H1 (cell line): ENCODE measurements around the gene ADORA1. TPM values are rescaled to one million over a fixed set of nuclear protein-coding genes. Genes with fewer than 3 reads are reported as not detected.

Experiments
- CTCF ChIA-PET: fragments of 300-600 bp; sonication (Branson Sonifier 250); formaldehyde crosslinking; loops from one replicate; lab custom pipeline; 2021; ENCODE audit not compliant: partially characterized antibody; lab: Charles Lee
- POLR2A ChIA-PET: fragments of 300-600 bp; sonication (Branson Sonifier 250); formaldehyde crosslinking; loops from one replicate; lab custom pipeline; 2021; ENCODE audit warnings: inconsistent platforms; ENCODE audit not compliant: partially characterized antibody; lab: Charles Lee
- DNase-seq, 2 experiments: peaks; one replicate each; pipeline versions ENCODE4 v3.0.0 to v3.0.0-alpha.2; 2010 to 2022; ENCODE audit warnings: low spot score in 2 of 2, low read depth in 1 of 2, mixed read lengths in 1 of 2
- FAIRE-seq: peaks from 2 replicates; lab custom pipeline; 2011; peaks lifted over from hg19 to GRCh38; lab: Jason Lieb, UNC
- H2AFZ ChIP-seq: 2 replicates; pipeline ENCODE4 v1.8.1; 2012; ENCODE audit warnings: low read length, inconsistent platforms
- H2AK5ac ChIP-seq: 2 replicates; pipeline ENCODE4 v1.6.1; 2013; ENCODE audit warnings: low read depth, low read length
- H2BK120ac ChIP-seq: replicated peaks from 2 replicates; pipeline ENCODE3; 2013; ENCODE audit warnings: low read depth, low read length, inconsistent platforms
- H2BK12ac ChIP-seq: 2 replicates; pipeline ENCODE4 v1.6.1; 2013; ENCODE audit warnings: low read depth, low read length
- H2BK15ac ChIP-seq: 2 replicates; pipeline ENCODE4 v1.6.1; 2013; ENCODE audit warnings: low read length
- H2BK20ac ChIP-seq: 2 replicates; pipeline ENCODE4 v1.6.1; 2013; ENCODE audit warnings: low read length
- H2BK5ac ChIP-seq: 2 replicates; pipeline ENCODE4 v1.6.1; 2013; ENCODE audit warnings: low read depth, low read length
- H3K14ac ChIP-seq: 2 replicates; pipeline ENCODE4 v1.6.1; 2013; ENCODE audit warnings: inconsistent platforms; ENCODE audit not compliant: insufficient read length
- H3K18ac ChIP-seq: 2 replicates; pipeline ENCODE4 v1.6.1; 2013; ENCODE audit warnings: low read length; ENCODE audit errors: extremely low read depth
- H3K23ac ChIP-seq: 2 replicates; pipeline ENCODE4 v1.6.1; 2013; ENCODE audit warnings: inconsistent platforms; ENCODE audit not compliant: insufficient read length
- H3K23me2 ChIP-seq: 2 replicates; pipeline ENCODE4 v1.6.1; 2013; ENCODE audit warnings: low read depth, low read length
- H3K27ac ChIP-seq: 2 replicates; pipeline ENCODE4 v1.6.1; 2011; ENCODE audit warnings: low read depth, low read length, inconsistent platforms
- H3K27me3 ChIP-seq, 4 experiments: replicated peaks in 1 of 4; 1 replicate in 1 of 4; 2 replicates in 3 of 4; pipeline versions ENCODE4 v1.6.1 to v1.8.1; 2011 to 2013; ENCODE audit warnings: low read length in 3 of 4, mild to moderate bottlenecking in 3 of 4, inconsistent platforms in 2 of 4, mixed read lengths in 2 of 4, moderate library complexity in 1 of 4; ENCODE audit not compliant: control insufficient read depth in 3 of 4, insufficient read depth in 3 of 4; ENCODE audit errors: extremely low read depth in 1 of 4
- H3K36me3 ChIP-seq, 4 experiments: 2 replicates each; pipeline versions ENCODE4 v1.6.1 to v1.8.1; 2011 to 2013; ENCODE audit warnings: mild to moderate bottlenecking in 4 of 4, low read length in 3 of 4, moderate library complexity in 2 of 4, control low read depth in 1 of 4, inconsistent platforms in 1 of 4; ENCODE audit not compliant: insufficient read depth in 4 of 4, control insufficient read depth in 2 of 4
- H3K4ac ChIP-seq: replicated peaks from 2 replicates; pipeline ENCODE3; 2013; ENCODE audit warnings: low read length, low read depth, mixed read lengths, inconsistent platforms; ENCODE audit not compliant: insufficient read length
- H3K4me1 ChIP-seq, 4 experiments: replicated peaks in 1 of 4; 1 replicate in 1 of 4; 2 replicates in 3 of 4; pipeline versions ENCODE4 v1.6.1 to v1.8.1; 2011 to 2013; ENCODE audit warnings: low read length in 3 of 4, inconsistent platforms in 2 of 4, mixed read lengths in 1 of 4; ENCODE audit not compliant: insufficient read depth in 4 of 4, control insufficient read depth in 3 of 4
- H3K4me2 ChIP-seq, 2 experiments: 2 replicates each; pipeline versions ENCODE4 v1.6.1 to v1.8.1; 2011 to 2013; ENCODE audit warnings: low read depth in 2 of 2, low read length in 2 of 2, control low read depth in 1 of 2, inconsistent platforms in 1 of 2, mild to moderate bottlenecking in 1 of 2; ENCODE audit not compliant: insufficient read depth in 1 of 2
- H3K4me3 ChIP-seq, 4 experiments: fragments of 200-600, 300-600 bp in 1 of 4; sonication (generic), shearing (Covaris generic), sonication (Bioruptor Twin) in 1 of 4; 2 replicates each; pipeline versions ENCODE4 v1.5.1 to v1.8.1; 2011 to 2016; ENCODE audit warnings: low read length in 4 of 4, low read depth in 3 of 4, control low read depth in 2 of 4, inconsistent platforms in 2 of 4, mild to moderate bottlenecking in 2 of 4, mixed read lengths in 1 of 4, moderate library complexity in 1 of 4; ENCODE audit not compliant: insufficient read depth in 2 of 4; ENCODE audit errors: extremely low read depth in 1 of 4
- H3K56ac ChIP-seq: replicated peaks from 2 replicates; pipeline ENCODE3; 2013; ENCODE audit warnings: low read depth, mild to moderate bottlenecking, mixed read lengths, low read length, inconsistent platforms; ENCODE audit not compliant: insufficient read length
- H3K79me1 ChIP-seq: 2 replicates; pipeline ENCODE4 v1.6.1; 2013; ENCODE audit warnings: low read depth, low read length, control low read depth
- H3K79me2 ChIP-seq, 2 experiments: 2 replicates each; pipeline versions ENCODE4 v1.6.1 to v1.8.1; 2012 to 2013; ENCODE audit warnings: low read length in 2 of 2, mild to moderate bottlenecking in 2 of 2, inconsistent platforms in 1 of 2; ENCODE audit not compliant: insufficient read depth in 2 of 2, control insufficient read depth in 1 of 2
- H3K9ac ChIP-seq, 4 experiments: replicated peaks in 1 of 4; 1 replicate in 1 of 4; 2 replicates in 3 of 4; pipeline versions ENCODE4 v1.6.1 to v1.8.1; 2011 to 2013; ENCODE audit warnings: low read depth in 3 of 4, low read length in 3 of 4, control low read depth in 2 of 4, mild to moderate bottlenecking in 2 of 4, moderate library complexity in 2 of 4, inconsistent platforms in 1 of 4; ENCODE audit errors: extremely low read depth in 1 of 4
- H3K9me3 ChIP-seq, 2 experiments: 2 replicates each; pipeline versions ENCODE4 v1.6.1 to v1.8.1; 2012 to 2013; ENCODE audit warnings: mild to moderate bottlenecking in 2 of 2, moderate library complexity in 2 of 2, control low read depth in 1 of 2, inconsistent platforms in 1 of 2, low read depth in 1 of 2, low read length in 1 of 2, mixed read lengths in 1 of 2; ENCODE audit not compliant: insufficient read depth in 2 of 2
- H4K20me1 ChIP-seq, 2 experiments: replicated peaks in 1 of 2; 2 replicates each; pipeline versions ENCODE3 to v1.8.1; 2011 to 2013; ENCODE audit warnings: inconsistent platforms in 2 of 2, low read length in 2 of 2, mild to moderate bottlenecking in 1 of 2; ENCODE audit not compliant: insufficient read depth in 2 of 2, control insufficient read depth in 1 of 2
- H4K5ac ChIP-seq: 2 replicates; pipeline ENCODE4 v1.6.1; 2013; ENCODE audit warnings: low read length, low read depth, mixed read lengths, inconsistent platforms; ENCODE audit not compliant: insufficient read length
- H4K8ac ChIP-seq: 2 replicates; pipeline ENCODE4 v1.8.0; 2013; ENCODE audit warnings: mild to moderate bottlenecking, moderate library complexity, low read length, inconsistent platforms; ENCODE audit not compliant: insufficient read depth; ENCODE audit errors: extremely low read depth
- H4K91ac ChIP-seq: replicated peaks from 2 replicates; pipeline ENCODE3; 2013; ENCODE audit warnings: low read length, mixed read lengths, inconsistent platforms; ENCODE audit not compliant: insufficient read length
- CEBPB ChIP-seq: IDR thresholded peaks from 2 replicates; pipeline ENCODE4 v1.6.1; 2012; ENCODE audit warnings: low read depth, low read length
- KDM1A ChIP-seq: fragments of 200-600, 300-600 bp; sonication (generic); IDR thresholded peaks from 2 replicates; pipeline ENCODE4 v1.7.1; 2016; ENCODE audit warnings: mild to moderate bottlenecking, low read length, borderline replicate concordance
- NANOG ChIP-seq: IDR thresholded peaks from 2 replicates; pipeline ENCODE4 v1.6.1; 2011; ENCODE audit warnings: low read length, low read depth, mild to moderate bottlenecking, inconsistent platforms; ENCODE audit not compliant: insufficient read depth, poor library complexity, severe bottlenecking
- NRF1 ChIP-seq: IDR thresholded peaks from 2 replicates; pipeline ENCODE4 v1.6.1; 2011; ENCODE audit warnings: mild to moderate bottlenecking, low read depth, low read length, improper control_type of control experiment
- RAD21 ChIP-seq, 2 experiments: IDR thresholded peaks in 1 of 2; conservative IDR thresholded peaks in 1 of 2; 2 replicates each; pipeline ENCODE4 v1.6.1; 2011; ENCODE audit warnings: low read depth in 2 of 2, low read length in 2 of 2, improper control_type of control experiment in 1 of 2, inconsistent platforms in 1 of 2, mild to moderate bottlenecking in 1 of 2, moderate library complexity in 1 of 2
- RNF2 ChIP-seq: fragments of 200-900, 300-1000 bp; sonication (generic); IDR thresholded peaks from 2 replicates; pipeline ENCODE4 v1.7.1; 2016; ENCODE audit warnings: borderline replicate concordance, low read depth, mild to moderate bottlenecking, antibody characterized with exemption, low read length; ENCODE audit not compliant: poor library complexity, severe bottlenecking; ENCODE audit errors: missing control alignments
- SIN3A ChIP-seq, 2 experiments: IDR thresholded peaks in 1 of 2; conservative IDR thresholded peaks in 1 of 2; 2 replicates each; pipeline ENCODE4 v1.6.1; 2011 to 2012; ENCODE audit warnings: low read length in 2 of 2, improper control_type of control experiment in 1 of 2, low read depth in 1 of 2, mild to moderate bottlenecking in 1 of 2
- SP4 ChIP-seq: IDR thresholded peaks from 2 replicates; pipeline ENCODE4 v1.6.1; 2012; ENCODE audit warnings: low read length, inconsistent platforms
- SUZ12 ChIP-seq: fragments of 200-600 bp; sonication (generic); IDR thresholded peaks from 2 replicates; pipeline ENCODE4 v1.6.1; 2012; ENCODE audit warnings: mild to moderate bottlenecking, inconsistent platforms, low read length, moderate library complexity, mixed read lengths
- TCF12 ChIP-seq: IDR thresholded peaks from 2 replicates; pipeline ENCODE4 v1.6.1; 2011; ENCODE audit warnings: low read depth, mild to moderate bottlenecking, low read length
- WGBS, 2 experiments: shearing (Covaris generic) in 1 of 2; methylation state at CpG; one replicate each; pipeline versions ENCODE4 v1.1.6 to v1.1.7; 2013 to 2015; ENCODE audit warnings: low lambda C conversion rate in 2 of 2, mixed read lengths in 2 of 2, inconsistent platforms in 1 of 2, low coverage in 1 of 2, missing lambda C conversion rate in 1 of 2; ENCODE audit not compliant: insufficient replicate concordance in 2 of 2, insufficient coverage in 1 of 2, insufficient read length in 1 of 2; ENCODE audit errors: extremely low coverage in 1 of 2, missing lambda C conversion rate in 1 of 2; 5-methylcytosine and 5-hydroxymethylcytosine counted together
- polyA plus RNA-seq, 7 experiments: library from polyadenylated mRNA; depleted of rRNA in 3 of 7; stranded (reverse) in 5 of 7; unstranded in 2 of 7; fragments of >200 nt in 5 of 7; fragments of 200-250 nt in 2 of 7; gene quantifications; 1 replicate in 5 of 7; 2 replicates in 1 of 7; 4 replicates in 1 of 7; pipeline versions ENCODE4 v1.2.1 to v1.2.3, GENCODE V29; 2011 to 2013; ENCODE audit warnings: missing spikeins in 2 of 7, mixed read lengths in 2 of 7
- total RNA-seq: library from RNA; stranded (reverse); fragmentation: NEBNext Ultra II Directional; extraction: Animal tissue kit (Norgen Biotek cat#: 25700); gene quantifications from 2 replicates; pipeline ENCODE4 v1.2.1, GENCODE V29; 2021

Gene ADORA1
- total and polyA plus RNA-seq, 2 of the 8 experiments (the other 6 are each of a cell fraction or from before 2014, with no cell fraction given) = 3.3 to 6.7 TPM

DNA sequence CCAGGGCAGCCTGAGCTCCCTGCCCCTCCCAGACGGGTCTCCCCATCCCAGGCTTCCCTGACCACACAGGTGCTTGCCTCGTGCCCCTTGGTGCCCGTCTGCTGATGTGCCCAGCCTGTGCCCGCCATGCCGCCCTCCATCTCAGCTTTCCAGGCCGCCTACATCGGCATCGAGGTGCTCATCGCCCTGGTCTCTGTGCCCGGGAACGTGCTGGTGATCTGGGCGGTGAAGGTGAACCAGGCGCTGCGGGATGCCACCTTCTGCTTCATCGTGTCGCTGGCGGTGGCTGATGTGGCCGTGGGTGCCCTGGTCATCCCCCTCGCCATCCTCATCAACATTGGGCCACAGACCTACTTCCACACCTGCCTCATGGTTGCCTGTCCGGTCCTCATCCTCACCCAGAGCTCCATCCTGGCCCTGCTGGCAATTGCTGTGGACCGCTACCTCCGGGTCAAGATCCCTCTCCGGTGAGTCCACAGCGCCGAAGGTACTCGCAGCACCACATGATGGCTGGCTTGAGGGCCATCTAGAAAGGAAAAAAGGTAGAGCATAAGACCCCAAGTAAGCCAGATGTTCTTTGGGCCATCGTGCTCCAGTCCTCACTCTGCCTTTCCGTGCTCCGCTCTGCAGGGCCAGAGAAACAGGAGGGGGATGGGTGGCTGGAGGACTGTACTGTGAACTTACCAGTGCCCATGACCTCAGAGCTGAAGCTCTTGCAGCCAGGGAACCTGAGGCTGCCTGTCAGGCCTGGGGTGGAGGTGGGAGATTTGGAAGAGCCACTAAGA is 1.4 kb downstream of the ADORA1 start:
- Histone ChIP-seq H3K4me1 (peaks cover 3 to 28% (median 16%) of the 10 kb centered on the region in 4 experiments), H2BK15ac (peak overlapping the region; percentile 97; the same call in 1 of the 2 replicates), H2BK20ac (no peak overlapping the region), H3K4ac (no peak overlapping the region), H4K91ac (peak overlapping the region; percentile 20), H2BK120ac (no peak overlapping the region), H4K5ac (no peak overlapping the region), H3K9me3 (no peaks in the 10 kb centered on the region), H3K56ac (no peak overlapping the region), H2AFZ (peak overlapping the region; percentile 80; the same call in 1 of the 2 replicates), H2BK12ac (peak overlapping the region; percentile 71; the same call in 1 of the 2 replicates), H3K9ac (no peak overlapping the region; a peak in 1 of 7 replicates), H3K18ac (no peak overlapping the region), H3K23ac (no peak overlapping the region), H3K23me2 (peaks cover 2% of the 10 kb centered on the region; the same call in 1 of the 2 replicates), H3K27ac (no peak overlapping the region), H3K27me3 (peaks cover 5 to 32% (median 18%) of the 10 kb centered on the region in 4 experiments), H3K4me2 (peak overlapping the region; percentile 62 to 83), H4K20me1 (no peaks in the 10 kb centered on the region), H4K8ac (peak overlapping the region; percentile 66; the same call in 1 of the 2 replicates), H3K36me3 (no peaks in the 10 kb centered on the region), H3K4me3 (peak overlapping the region; percentile 16 to 64 (median 56); a peak in 6 of 8 replicates), H3K79me1 (no peaks in the 10 kb centered on the region), H2BK5ac (no peak overlapping the region), H3K14ac (no peak overlapping the region), H2AK5ac (no peak overlapping the region), H3K79me2 (no peaks in the 10 kb centered on the region)
- FAIRE-seq = no peak
- peak in 1 of 2 experiments; percentile 46 for DNase-seq
- 91% methylated on average over 29 of the region's 29 CpGs; no CpG with 5 or more reads in 1 of the 2 experiments for WGBS, 2 experiments
- CTCF ChIA-PET = interaction anchor here (0.6 to 49.1 kb wide), 28 partner anchors 8 to 347 kb away, joined by 3 to 1071 read pairs (median 4); partner anchors contain the start of genes CHI3L1, MYBPH, MYOG and PPFIA4
- POLR2A ChIA-PET = interaction anchor here (1.2 to 1.5 kb wide), 2 partner anchors 9 to 19 kb away, joined by 4 to 8 read pairs; no protein-coding TSS in a partner anchor
- TF ChIP-seq SP4 = no peak
- TF ChIP-seq KDM1A = no peak
- no peak for TF ChIP-seq TCF12
- TF ChIP-seq SIN3A (conservative IDR thresholded peaks at IDR 0.05 in 1 of 2, IDR thresholded peaks at IDR 0.05 in 1 of 2; ENCODE audit: low read depth in 1 of 2, low read length in 2 of 2) = no peak
- TF ChIP-seq SUZ12 = no peak
- TF ChIP-seq RAD21 (IDR thresholded peaks at IDR 0.05 in 1 of 2, conservative IDR thresholded peaks at IDR 0.05 in 1 of 2; ENCODE audit: low read depth in 2 of 2, low read length in 2 of 2) = no peak
- TF ChIP-seq NRF1 = no peak
- no peak for TF ChIP-seq RNF2
- no peak for TF ChIP-seq CEBPB
- TF ChIP-seq NANOG = no peak
